T-helper 1 cell treated with Interleukin-12 subunit alpha and Interleukin-12 subunit beta and Interleukin-4 antibody, amounts not matched to agents 30 μg/mL and 1 μg/mL, for 36 hours (primary cell): ENCODE data around the gene ACSM2A.
"Not testable (repeated sequence)": the region's sequence is repeated elsewhere in the genome, so short reads cannot be mapped to it uniquely, and the experiment has no call there.

Experiments used
- H3K27ac Mint-ChIP-seq: one replicate; pipeline ENCODE4 v1.8.0; 2021; ENCODE audit warnings: mild to moderate bottlenecking, mixed read lengths
- H3K27me3 Mint-ChIP-seq: one replicate; pipeline ENCODE4 v1.8.0; 2021; ENCODE audit warnings: low read depth, mixed read lengths
- H3K36me3 Mint-ChIP-seq: one replicate; pipeline ENCODE4 v1.8.0; 2021; ENCODE audit warnings: low read depth, mixed read lengths
- H3K4me1 Mint-ChIP-seq: one replicate; pipeline ENCODE4 v1.8.0; 2021; ENCODE audit warnings: low read depth, mixed read lengths
- H3K4me3 Mint-ChIP-seq: one replicate; pipeline ENCODE4 v1.8.0; 2021; ENCODE audit warnings: mild to moderate bottlenecking, moderate library complexity, mixed read lengths
- H3K9me3 Mint-ChIP-seq: one replicate; pipeline ENCODE4 v1.8.0; 2021; ENCODE audit warnings: mixed read lengths

ACSM2A gene, protein sequence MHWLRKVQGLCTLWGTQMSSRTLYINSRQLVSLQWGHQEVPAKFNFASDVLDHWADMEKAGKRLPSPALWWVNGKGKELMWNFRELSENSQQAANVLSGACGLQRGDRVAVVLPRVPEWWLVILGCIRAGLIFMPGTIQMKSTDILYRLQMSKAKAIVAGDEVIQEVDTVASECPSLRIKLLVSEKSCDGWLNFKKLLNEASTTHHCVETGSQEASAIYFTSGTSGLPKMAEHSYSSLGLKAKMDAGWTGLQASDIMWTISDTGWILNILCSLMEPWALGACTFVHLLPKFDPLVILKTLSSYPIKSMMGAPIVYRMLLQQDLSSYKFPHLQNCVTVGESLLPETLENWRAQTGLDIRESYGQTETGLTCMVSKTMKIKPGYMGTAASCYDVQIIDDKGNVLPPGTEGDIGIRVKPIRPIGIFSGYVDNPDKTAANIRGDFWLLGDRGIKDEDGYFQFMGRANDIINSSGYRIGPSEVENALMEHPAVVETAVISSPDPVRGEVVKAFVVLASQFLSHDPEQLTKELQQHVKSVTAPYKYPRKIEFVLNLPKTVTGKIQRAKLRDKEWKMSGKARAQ

GRCh38 chr16:20451364-20451763, at the start of gene ACSM2A:
TSS of gene ACSM2A (plus strand) at chr16:20451521. CDS start at chr16:20460115, 8,594 bp downstream.
- H3K27me3 Mint-ChIP-seq, H3K4me1 Mint-ChIP-seq, H3K36me3 Mint-ChIP-seq, H3K4me3 Mint-ChIP-seq, H3K9me3 Mint-ChIP-seq, H3K27ac Mint-ChIP-seq: not testable (repeated sequence)

DNA sequence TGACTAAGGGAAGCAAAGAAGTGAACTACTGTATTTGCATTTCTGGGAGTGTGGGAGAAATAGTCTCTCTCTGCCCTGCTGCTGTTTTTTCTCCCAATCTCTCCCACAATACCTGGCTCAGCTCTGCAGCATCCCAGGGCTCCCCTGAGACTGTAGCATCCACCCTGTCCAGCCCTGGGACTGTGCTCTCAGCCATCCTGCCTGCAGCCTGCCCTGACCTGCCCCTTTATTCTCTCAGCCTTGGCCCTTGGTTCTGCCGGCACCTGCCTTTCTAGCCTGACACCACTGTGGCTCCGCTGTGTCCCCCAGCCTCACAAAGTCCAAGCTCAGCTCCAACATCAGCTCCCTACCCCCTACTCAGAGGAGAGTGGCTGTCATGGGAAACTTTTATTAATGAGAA, 48.7 kb upstream of the ACSM2A start:
- Mint-ChIP-seq H3K27me3 (no peaks in the 10 kb centered on the region), H3K4me3 (no peak overlapping the region), H3K27ac (no peak overlapping the region), H3K9me3 (no peaks in the 10 kb centered on the region), H3K4me1 (no peaks in the 10 kb centered on the region), H3K36me3 (no peaks in the 10 kb centered on the region)

DNA sequence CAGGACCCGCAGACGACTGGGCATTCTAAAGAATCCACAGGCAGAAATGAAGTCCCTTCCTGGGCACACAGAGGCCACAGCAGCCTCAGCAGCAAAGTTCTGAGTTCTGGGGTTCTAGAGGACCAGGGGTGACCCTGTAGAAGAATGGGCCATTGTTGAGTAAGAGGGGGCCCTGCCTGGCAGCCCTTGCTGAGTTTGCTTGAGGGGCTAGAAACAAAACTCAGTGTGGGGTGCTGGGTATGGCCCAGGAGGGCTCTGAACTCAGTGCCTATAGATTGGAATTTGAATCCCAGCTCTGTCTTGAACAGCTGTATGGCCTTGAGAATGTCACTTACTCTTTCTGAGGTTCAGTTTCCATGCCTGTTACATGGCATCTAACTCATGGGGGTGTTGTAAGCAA, 46.7 kb upstream of the ACSM2A start, which contains the start of gene PDILT:
PDILT (minus strand) TSS at position 101 of the 400 bp plus-strand sequence. CDS start 5,437 bp downstream, outside the sequence.
- no peaks in the 10 kb centered on the region for H3K4me1 Mint-ChIP-seq

GRCh38 chr16:20409398-20410120, 41.8 kb upstream of the ACSM2A start, which contains the start of gene ACSM5:
TSS of gene ACSM5 (plus strand) at chr16:20409534. CDS start at chr16:20411485, 1,951 bp downstream.
- no peaks in the 10 kb centered on the region for H3K27me3 Mint-ChIP-seq
- no peaks in the 10 kb centered on the region for H3K4me1 Mint-ChIP-seq
- H3K36me3 Mint-ChIP-seq = no peaks in the 10 kb centered on the region
- H3K4me3 Mint-ChIP-seq = no peak within 1 kb of the TSS
- no peaks in the 10 kb centered on the region for H3K9me3 Mint-ChIP-seq
- H3K27ac Mint-ChIP-seq = no peak within 1 kb of the TSS

More for the DNA sequence above, 46.7 kb upstream of the ACSM2A start, which contains the start of gene PDILT:
- H3K9me3 Mint-ChIP-seq = no peaks in the 10 kb centered on the region
- H3K27ac Mint-ChIP-seq = no peak within 1 kb of the TSS
- H3K4me3 Mint-ChIP-seq = no peak within 1 kb of the TSS
- no peaks in the 10 kb centered on the region for H3K36me3 Mint-ChIP-seq
- no peaks in the 10 kb centered on the region for H3K27me3 Mint-ChIP-seq

DNA sequence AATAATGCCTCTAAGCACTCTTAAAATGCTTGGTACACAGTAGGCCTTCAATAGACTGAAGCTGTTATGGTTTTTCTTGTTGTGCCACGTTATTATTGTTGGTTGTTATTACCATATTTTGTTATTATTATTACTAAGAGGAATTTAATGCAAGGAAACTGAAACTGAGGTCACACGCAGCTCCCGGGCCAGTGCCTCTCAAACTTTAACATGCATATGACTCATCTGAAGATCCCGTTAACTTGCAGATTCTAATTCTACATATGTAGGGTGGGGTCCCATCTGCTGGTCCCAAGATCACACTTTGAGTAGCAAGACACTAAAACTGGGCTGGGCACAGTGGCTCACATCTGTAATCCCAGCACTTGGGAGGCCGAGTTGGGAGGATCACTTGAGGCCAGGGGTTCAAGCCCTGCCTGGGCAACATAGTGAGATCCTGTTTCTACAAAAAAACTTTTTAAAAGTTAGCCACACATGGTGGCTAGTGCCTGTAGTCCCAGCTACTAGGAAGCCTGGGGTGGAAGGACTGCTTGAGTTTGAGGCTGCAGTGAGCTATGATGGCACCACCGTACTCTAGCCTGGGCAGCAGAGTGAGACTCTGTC, 41.1 kb upstream of the ACSM2A start:
- Mint-ChIP-seq H3K27me3 (no peaks in the 10 kb centered on the region), H3K27ac (no peak overlapping the region), H3K4me3 (no peak overlapping the region), H3K36me3 (no peaks in the 10 kb centered on the region), H3K9me3 (no peaks in the 10 kb centered on the region), H3K4me1 (no peaks in the 10 kb centered on the region)

DNA sequence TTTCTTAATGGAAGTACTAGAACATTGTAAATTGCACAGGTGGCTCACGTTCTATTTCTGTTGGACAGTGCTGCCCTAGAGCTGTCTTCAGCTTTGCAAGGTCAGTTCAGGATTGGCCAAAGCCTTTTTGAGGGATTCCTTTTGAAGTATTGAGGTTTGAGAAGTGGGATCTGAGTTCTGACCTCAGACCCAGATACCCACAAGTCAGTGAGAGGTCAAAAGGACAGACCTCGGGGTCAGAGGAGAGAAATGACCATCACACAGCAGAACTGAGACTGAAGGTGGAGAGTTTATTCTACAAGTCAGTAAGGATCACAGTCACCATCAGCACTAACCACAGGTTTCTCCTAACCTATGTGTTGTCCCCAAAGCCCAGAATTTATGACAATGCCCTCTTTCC, 40.3 kb upstream of the ACSM2A start:
- no peaks in the 10 kb centered on the region for H3K4me1 Mint-ChIP-seq
- no peak overlapping the region for H3K27ac Mint-ChIP-seq
- H3K4me3 Mint-ChIP-seq = no peak overlapping the region

GRCh38 chr16:20415541-20415940, 35.8 kb upstream of the ACSM2A start:
- H3K9me3 Mint-ChIP-seq = no peaks in the 10 kb centered on the region
- no peaks in the 10 kb centered on the region for H3K27me3 Mint-ChIP-seq
- no peaks in the 10 kb centered on the region for H3K36me3 Mint-ChIP-seq
- no peak overlapping the region for H3K4me3 Mint-ChIP-seq
- H3K27ac Mint-ChIP-seq = no peak overlapping the region
- H3K4me1 Mint-ChIP-seq = no peaks in the 10 kb centered on the region

More for the DNA sequence above, 40.3 kb upstream of the ACSM2A start:
- Mint-ChIP-seq H3K9me3 (no peaks in the 10 kb centered on the region), H3K36me3 (no peaks in the 10 kb centered on the region), H3K27me3 (no peaks in the 10 kb centered on the region)

- not testable (repeated sequence) for H3K4me3 Mint-ChIP-seq, H3K27ac Mint-ChIP-seq, H3K36me3 Mint-ChIP-seq, H3K9me3 Mint-ChIP-seq, H3K27me3 Mint-ChIP-seq, H3K4me1 Mint-ChIP-seq
Measured at GRCh38 chr16:20419093-20419492, 32.2 kb upstream of the ACSM2A start.

DNA sequence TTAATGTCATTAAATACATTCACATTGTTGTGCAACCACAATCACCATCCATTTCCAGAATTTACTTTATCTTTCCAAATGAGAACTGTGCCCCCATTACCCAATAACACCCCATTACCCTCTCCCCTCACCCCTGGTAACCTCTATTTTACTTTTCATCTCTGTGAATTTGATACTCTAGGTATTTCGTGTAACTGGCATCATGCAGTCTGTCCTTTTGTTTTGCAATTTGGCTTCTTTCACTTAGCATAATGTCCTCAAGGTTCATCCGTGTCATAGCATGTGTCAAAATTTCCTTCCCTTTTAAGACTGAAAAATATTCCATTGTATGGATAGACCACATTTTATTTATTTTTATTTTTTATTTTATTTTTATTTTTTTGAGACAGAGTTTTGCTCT, 29.6 kb upstream of the ACSM2A start:
- not testable (repeated sequence) for H3K4me3 Mint-ChIP-seq, H3K36me3 Mint-ChIP-seq, H3K9me3 Mint-ChIP-seq, H3K27me3 Mint-ChIP-seq, H3K4me1 Mint-ChIP-seq, H3K27ac Mint-ChIP-seq

GRCh38 chr16:20423772-20424128, 27.6 kb upstream of the ACSM2A start:
- H3K4me1 Mint-ChIP-seq = not testable (repeated sequence)

DNA sequence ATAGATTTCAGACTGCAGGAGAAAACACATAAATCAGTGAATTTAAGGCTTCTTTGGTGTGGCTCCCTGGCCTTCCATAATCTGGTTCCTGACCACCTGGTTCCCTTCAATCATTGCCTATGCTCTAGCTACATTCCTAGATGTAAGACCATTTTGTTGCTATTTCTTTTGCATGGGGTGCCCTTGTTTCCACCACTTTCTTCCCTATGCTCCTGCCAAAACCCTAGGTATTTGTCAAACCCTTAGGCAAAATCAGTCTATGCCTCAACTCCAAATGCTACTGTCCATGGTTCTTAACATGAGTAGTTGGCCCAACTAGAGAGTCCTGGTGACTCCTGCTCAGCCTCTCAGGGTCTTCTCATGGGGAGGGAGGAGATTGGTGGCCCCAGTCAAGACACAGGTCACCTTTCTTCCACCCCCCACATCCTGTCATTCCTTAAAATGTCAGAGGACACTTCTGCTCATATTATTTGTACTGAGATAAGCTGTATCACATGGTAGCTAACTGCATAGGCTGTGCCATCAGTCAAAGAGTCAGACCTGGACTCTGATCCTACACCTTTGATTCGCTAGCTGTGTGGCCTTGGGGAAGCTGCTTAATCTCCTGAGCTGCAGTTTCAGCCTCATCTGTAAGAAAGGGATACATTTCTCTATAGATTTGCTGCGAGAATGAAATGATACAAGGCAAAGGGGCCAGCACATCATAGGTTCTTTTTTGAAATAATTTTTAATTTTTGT, 27.0 kb upstream of the ACSM2A start:
- Mint-ChIP-seq H3K27me3 (no peaks in the 10 kb centered on the region), H3K9me3 (no peaks in the 10 kb centered on the region), H3K27ac (no peak overlapping the region), H3K36me3 (no peaks in the 10 kb centered on the region), H3K4me1 (no peaks in the 10 kb centered on the region), H3K4me3 (no peak overlapping the region)

More at GRCh38 chr16:20423772-20424128, 27.6 kb upstream of the ACSM2A start:
- not testable (repeated sequence) for H3K27ac Mint-ChIP-seq, H3K36me3 Mint-ChIP-seq, H3K27me3 Mint-ChIP-seq, H3K4me3 Mint-ChIP-seq, H3K9me3 Mint-ChIP-seq

DNA sequence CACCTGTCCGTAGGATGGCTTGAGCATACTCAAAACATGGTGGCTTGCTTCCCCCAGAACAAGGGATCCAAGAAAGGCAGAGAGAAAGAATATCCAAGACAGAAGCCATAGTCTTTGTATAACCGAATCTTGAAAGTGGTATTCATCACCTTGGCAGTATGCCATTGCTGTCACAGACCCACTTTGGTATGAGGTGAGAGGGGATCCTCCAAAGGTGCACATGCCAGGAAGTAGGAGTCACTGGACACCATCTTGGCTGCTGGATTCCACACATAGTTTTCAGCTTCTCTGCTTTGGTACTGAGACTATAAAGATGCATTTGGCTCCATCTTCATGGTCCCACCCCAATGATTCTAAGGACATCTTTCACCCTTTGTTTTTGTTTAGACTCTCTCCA, 23.9 kb upstream of the ACSM2A start:
- not testable (repeated sequence) for H3K27ac Mint-ChIP-seq, H3K4me3 Mint-ChIP-seq, H3K36me3 Mint-ChIP-seq, H3K4me1 Mint-ChIP-seq, H3K27me3 Mint-ChIP-seq, H3K9me3 Mint-ChIP-seq

- H3K4me1 Mint-ChIP-seq, H3K4me3 Mint-ChIP-seq, H3K27me3 Mint-ChIP-seq, H3K9me3 Mint-ChIP-seq, H3K27ac Mint-ChIP-seq, H3K36me3 Mint-ChIP-seq: not testable (repeated sequence)
Measured at GRCh38 chr16:20429499-20429898, 21.8 kb upstream of the ACSM2A start.

DNA sequence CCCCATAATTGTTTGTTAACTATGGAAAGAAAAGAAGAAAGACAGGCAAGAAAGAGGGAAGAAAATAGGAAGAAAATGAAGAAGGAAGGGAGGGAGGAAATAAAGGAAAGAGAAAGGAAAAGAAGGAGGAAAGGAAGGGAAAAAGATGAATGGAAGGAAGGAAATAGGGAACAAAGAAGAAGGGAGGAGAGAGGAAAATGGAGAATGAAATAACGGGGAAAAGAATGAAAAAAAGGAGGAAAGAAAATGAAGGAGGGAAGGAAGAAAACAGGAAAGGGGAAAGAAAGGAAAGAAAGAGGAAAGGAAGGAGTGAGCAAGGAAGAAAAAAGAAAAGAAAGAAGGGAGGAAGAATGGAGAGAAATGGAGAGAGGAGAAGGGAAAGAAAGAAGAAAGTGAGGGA, 20.8 kb upstream of the ACSM2A start:
- H3K27me3 Mint-ChIP-seq, H3K9me3 Mint-ChIP-seq, H3K4me1 Mint-ChIP-seq, H3K4me3 Mint-ChIP-seq, H3K27ac Mint-ChIP-seq, H3K36me3 Mint-ChIP-seq: not testable (repeated sequence)
